ENCODE data around the gene SLC25A29. TPM values are rescaled to one million over a fixed set of nuclear protein-coding genes. Genes with fewer than 3 reads are reported as not detected.

SLC25A29 gene
- total and polyA plus RNA-seq, 2 of the 13 experiments (the other 11 are each of a cell fraction or from before 2014, with no cell fraction given): 12.2 to 17.2 TPM

GRCh38 chr14:100271247-100271939, 34.9 kb downstream of the SLC25A29 start:
- Histone ChIP-seq H3K4me3 (replicated peaks in 1 of 3; ENCODE audit: insufficient read depth in 1 of 3, low read depth in 2 of 3, low read length in 3 of 3) (no peak overlapping the region), H4K20me1 (ENCODE audit: insufficient read depth, low read length) (peaks cover 53% of the 10 kb centered on the region), H2AFZ (ENCODE audit: low read length) (no peak overlapping the region), H3K36me3 (replicated peaks in 1 of 2; ENCODE audit: control insufficient read depth in 1 of 2, insufficient read depth in 2 of 2, low read length in 2 of 2) (peaks cover 12 to 47% of the 10 kb centered on the region in 2 experiments), H3K27me3 (ENCODE audit: control insufficient read depth in 1 of 2, insufficient read depth in 2 of 2, low read length in 2 of 2) (no peaks in the 10 kb centered on the region), H3K4me2 (ENCODE audit: low read depth, low read length) (no peak overlapping the region), H3K27ac (ENCODE audit: extremely low read length, insufficient read depth, low read length) (peak overlapping the region; percentile 32), H3K79me2 (ENCODE audit: insufficient read depth, low read length) (peaks cover 84% of the 10 kb centered on the region), H3K9ac (ENCODE audit: insufficient read depth, low read depth, low read length) (no peak overlapping the region), H3K9me3 (ENCODE audit: low read length) (no peaks in the 10 kb centered on the region), H3K4me1 (ENCODE audit: insufficient read depth, low read length) (peaks cover 52% of the 10 kb centered on the region)
- 86% methylated on average over 10 of the region's 10 CpGs for WGBS (ENCODE audit: low lambda C conversion rate)
- BruUV-seq (replicated peaks): no TSS peak
- CTCF ChIA-PET (ENCODE audit: low intra/inter-chr PET ratio, low total read pairs): interaction anchor here (1.1 to 1.9 kb wide), 3 partner anchors 14 to 107 kb away, joined by 5 to 8 read pairs (median 7); no protein-coding TSS in a partner anchor
- peak; percentile 46; the same call in 1 of the 3 replicates for ATAC-seq
- intact Hi-C loops (cut with micrococcal nuclease; ENCODE audit: unreplicated experiment): loop anchor here (1.0 kb wide), 1 partner anchor 106 kb away; no protein-coding TSS in a partner anchor
- in situ Hi-C loops (cut with HindIII; ENCODE audit: extremely low pct_ligation_motif_present, low pct_unique_long_range_greater_than_20kb): no loop called here
- POLR2A ChIA-PET: interaction anchor here (0.7 kb wide), 1 partner anchor 67 kb away, joined by 3 read pairs; no protein-coding TSS in a partner anchor
- FAIRE-seq: no peak
- DNase-seq (ENCODE audit: low spot score): peak; percentile 66
- no peak for TF ChIP-seq ELK4 (CRISPR knock-in tag; IDR thresholded peaks at IDR 0.05; ENCODE audit: borderline replicate concordance)
- no peak for TF ChIP-seq ZBTB39 (CRISPR knock-in tag; IDR thresholded peaks at IDR 0.05)
- peak; percentile 44; the same call in 1 of the 2 replicates for TF ChIP-seq PAXIP1 (CRISPR knock-in tag; conservative IDR thresholded peaks at IDR 0.05)
- TF ChIP-seq ZNF577 (CRISPR knock-in tag; IDR thresholded peaks at IDR 0.05; ENCODE audit: borderline replicate concordance, low read depth): no peak
- TF ChIP-seq GABPA (IDR thresholded peaks at IDR 0.05; ENCODE audit: low read depth, low read length): no peak
- no peak for TF ChIP-seq GABPA (CRISPR knock-in tag; IDR thresholded peaks at IDR 0.05; ENCODE audit: low read depth)
- no peak for TF ChIP-seq GZF1 (CRISPR knock-in tag; IDR thresholded peaks at IDR 0.05)
- TF ChIP-seq GFI1 (CRISPR knock-in tag; IDR thresholded peaks at IDR 0.05; ENCODE audit: borderline replicate concordance): 0 out of 2 replicates have a peak, but pooled peaks have one; percentile 59
- peak; percentile 58; the same call in 1 of the 2 replicates for TF ChIP-seq HNF4G (IDR thresholded peaks at IDR 0.05; ENCODE audit: borderline replicate concordance, low read depth, low read length)
- no peak for TF ChIP-seq HNF4G (CRISPR knock-in tag; IDR thresholded peaks at IDR 0.05; ENCODE audit: borderline replicate concordance, low read depth)
- no peak for TF ChIP-seq CHCHD3 (CRISPR knock-in tag; IDR thresholded peaks at IDR 0.05)
- TF ChIP-seq SOX13 (IDR thresholded peaks at IDR 0.05): no peak
- 0 out of 4 replicates have a peak, but pooled peaks of 1 of the 2 experiments have one; percentile 21 for TF ChIP-seq SOX13 (CRISPR knock-in tag; conservative IDR thresholded peaks at IDR 0.05 in 1 of 2, IDR thresholded peaks at IDR 0.05 in 1 of 2)
- TF ChIP-seq ZNF710 (CRISPR knock-in tag; IDR thresholded peaks at IDR 0.05; ENCODE audit: borderline replicate concordance): no peak
